Esophagus squamous epithelium (tissue), 5 donors: ENCODE measurements around the gene TBC1D7. TPM values are rescaled to one million over a fixed set of nuclear protein-coding genes. Genes with fewer than 3 reads are reported as not detected.

ENCODE experiments used
- DNase-seq: peaks from one replicate; lab custom pipeline; 2025; lab: John Stamatoyannopoulos, UW
- H3K27ac ChIP-seq, 4 donors: fragments of 200-600 bp; sonication (generic); one replicate each; pipeline ENCODE4 v1.5.1; 2016 to 2019; ENCODE audit warnings: mild to moderate bottlenecking in 1 of 4
- H3K27me3 ChIP-seq, 4 donors: fragments of 200-600 bp; sonication (generic); 1 replicate in 3 of 4; 2 replicates in 1 of 4; pipeline versions ENCODE4 v1.5.1 to v1.6.0; 2017 to 2021; ENCODE audit warnings: antibody characterized with exemption in 1 of 4
- H3K36me3 ChIP-seq, 3 donors: fragments of 200-600 bp; sonication (generic); one replicate each; pipeline ENCODE4 v1.5.1; 2016 to 2019
- H3K4me1 ChIP-seq, 3 donors: fragments of 200-600 bp; sonication (generic); one replicate each; pipeline ENCODE4 v1.5.1; 2017 to 2019
- H3K4me3 ChIP-seq, 4 donors: fragments of 200-600 bp; sonication (generic); 1 replicate in 3 of 4; 2 replicates in 1 of 4; pipeline ENCODE4 v1.5.1; 2016 to 2019; ENCODE audit warnings: mild to moderate bottlenecking in 2 of 4, moderate library complexity in 1 of 4
- H3K9me3 ChIP-seq, 3 donors: fragments of 200-600 bp; sonication (generic); one replicate each; pipeline ENCODE4 v1.5.1; 2016 to 2019
- POLR2A ChIP-seq, 4 donors: fragments of 450-650 bp; IDR thresholded peaks; one replicate each; pipeline ENCODE4 v1.6.1; 2017; ENCODE audit warnings: antibody characterized with exemption in 4 of 4, mild to moderate bottlenecking in 4 of 4, moderate library complexity in 3 of 4
- WGBS, 2 donors: methylation state at CpG; one replicate each; pipeline ENCODE4 v1.1.5; 2018; 5-methylcytosine and 5-hydroxymethylcytosine counted together
- intact Hi-C: fragments of 100-400 bp; cut with DNase I; formaldehyde crosslinking; loops from one replicate; pipeline ENCODE4 v1.15.0; 2022
- total RNA-seq, 4 donors: library from RNA; depleted of rRNA; stranded (reverse); fragments of >200 nt; gene quantifications; one replicate each; pipeline ENCODE4 v1.1.0, GENCODE V29; 2016
- TF ChIP-seq, protein P1 (sequence below), 6 experiments: fragments of 450-650 bp in 4 of 6; fragments of 200-600 bp in 2 of 6; sonication (generic) in 2 of 6; IDR thresholded peaks; one replicate each; pipeline ENCODE4 v1.5.1; 2016 to 2019; ENCODE audit warnings: antibody characterized with exemption in 6 of 6, mild to moderate bottlenecking in 4 of 6, moderate library complexity in 4 of 6
- donor health status: DM: yes; HTN: yes; CAD: no.

The TBC1D7 gene
- total RNA-seq, 4 donors from 2014 or later = 8.2 to 13.5 (median 12.6) TPM

- intact Hi-C loops = no loop called here
- Histone ChIP-seq H3K4me1 (no peaks in the 10 kb centered on the region), H3K27me3 (no peaks in the 10 kb centered on the region), H3K27ac (no peak overlapping the region), H3K9me3 (peaks cover 0 to 9% (median 0%) of the 10 kb centered on the region in 3 donors), H3K4me3 (no peak overlapping the region), H3K36me3 (peaks cover 0 to 58% (median 10%) of the 10 kb centered on the region in 3 donors)
- WGBS, 2 donors = 70 to 74% methylated on average over 9 of the region's 9 CpGs
- TF ChIP-seq, protein P1, sequence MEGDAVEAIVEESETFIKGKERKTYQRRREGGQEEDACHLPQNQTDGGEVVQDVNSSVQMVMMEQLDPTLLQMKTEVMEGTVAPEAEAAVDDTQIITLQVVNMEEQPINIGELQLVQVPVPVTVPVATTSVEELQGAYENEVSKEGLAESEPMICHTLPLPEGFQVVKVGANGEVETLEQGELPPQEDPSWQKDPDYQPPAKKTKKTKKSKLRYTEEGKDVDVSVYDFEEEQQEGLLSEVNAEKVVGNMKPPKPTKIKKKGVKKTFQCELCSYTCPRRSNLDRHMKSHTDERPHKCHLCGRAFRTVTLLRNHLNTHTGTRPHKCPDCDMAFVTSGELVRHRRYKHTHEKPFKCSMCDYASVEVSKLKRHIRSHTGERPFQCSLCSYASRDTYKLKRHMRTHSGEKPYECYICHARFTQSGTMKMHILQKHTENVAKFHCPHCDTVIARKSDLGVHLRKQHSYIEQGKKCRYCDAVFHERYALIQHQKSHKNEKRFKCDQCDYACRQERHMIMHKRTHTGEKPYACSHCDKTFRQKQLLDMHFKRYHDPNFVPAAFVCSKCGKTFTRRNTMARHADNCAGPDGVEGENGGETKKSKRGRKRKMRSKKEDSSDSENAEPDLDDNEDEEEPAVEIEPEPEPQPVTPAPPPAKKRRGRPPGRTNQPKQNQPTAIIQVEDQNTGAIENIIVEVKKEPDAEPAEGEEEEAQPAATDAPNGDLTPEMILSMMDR (IDR thresholded peaks at IDR 0.05) = no peak
- TF ChIP-seq POLR2A (IDR thresholded peaks at IDR 0.05) = no peak
- DNase-seq = no peak
Observed at GRCh38 chr6:13289789-13290318, 38.5 kb downstream of the TBC1D7 start.

- Histone ChIP-seq H3K9me3 (peaks cover 0 to 9% (median 0%) of the 10 kb centered on the region in 3 donors), H3K27ac (no peak overlapping the region), H3K27me3 (no peaks in the 10 kb centered on the region), H3K4me1 (no peaks in the 10 kb centered on the region), H3K36me3 (peaks cover 0 to 52% (median 7%) of the 10 kb centered on the region in 3 donors), H3K4me3 (no peak overlapping the region)
- DNase-seq = no peak
- 90 to 94% methylated on average over 2 to 13 of the region's 13 CpGs for WGBS, 2 donors
- intact Hi-C loops = no loop called here
- TF ChIP-seq, protein P1 (IDR thresholded peaks at IDR 0.05) = no peak
- TF ChIP-seq POLR2A (IDR thresholded peaks at IDR 0.05) = no peak
Observed at GRCh38 chr6:13288969-13289391, 39.4 kb downstream of the TBC1D7 start.

- DNase-seq = no peak
- H3K9me3 ChIP-seq = peaks cover 0 to 9% (median 0%) of the 10 kb centered on the region in 3 donors
- peaks cover 0 to 52% (median 3%) of the 10 kb centered on the region in 3 donors for H3K36me3 ChIP-seq
- no peaks in the 10 kb centered on the region for H3K4me1 ChIP-seq
- TF ChIP-seq POLR2A (IDR thresholded peaks at IDR 0.05) = no peak
- TF ChIP-seq, protein P1 (IDR thresholded peaks at IDR 0.05) = no peak
- intact Hi-C loops = no loop called here
- H3K4me3 ChIP-seq = no peak overlapping the region
- H3K27me3 ChIP-seq = no peaks in the 10 kb centered on the region
- no peak overlapping the region for H3K27ac ChIP-seq
- WGBS, 2 donors = 77 to 93% methylated on average over 3 to 7 of the region's 9 CpGs
Observed at GRCh38 chr6:13288481-13288880, 39.9 kb downstream of the TBC1D7 start.

- no peaks in the 10 kb centered on the region for H3K27me3 ChIP-seq
- peaks cover 0 to 40% (median 0%) of the 10 kb centered on the region in 3 donors for H3K36me3 ChIP-seq
- TF ChIP-seq, protein P1 (IDR thresholded peaks at IDR 0.05) = no peak
- TF ChIP-seq POLR2A (IDR thresholded peaks at IDR 0.05) = no peak
- intact Hi-C loops = no loop called here
- no peak overlapping the region for H3K4me3 ChIP-seq
- DNase-seq = no peak
- WGBS, 2 donors = 86 to 96% methylated on average over 7 of the region's 7 CpGs
- peaks cover 0 to 9% (median 0%) of the 10 kb centered on the region in 3 donors for H3K9me3 ChIP-seq
- H3K27ac ChIP-seq = no peak overlapping the region
- no peaks in the 10 kb centered on the region for H3K4me1 ChIP-seq
Observed at GRCh38 chr6:13287104-13287503, 41.2 kb downstream of the TBC1D7 start.

DNA sequence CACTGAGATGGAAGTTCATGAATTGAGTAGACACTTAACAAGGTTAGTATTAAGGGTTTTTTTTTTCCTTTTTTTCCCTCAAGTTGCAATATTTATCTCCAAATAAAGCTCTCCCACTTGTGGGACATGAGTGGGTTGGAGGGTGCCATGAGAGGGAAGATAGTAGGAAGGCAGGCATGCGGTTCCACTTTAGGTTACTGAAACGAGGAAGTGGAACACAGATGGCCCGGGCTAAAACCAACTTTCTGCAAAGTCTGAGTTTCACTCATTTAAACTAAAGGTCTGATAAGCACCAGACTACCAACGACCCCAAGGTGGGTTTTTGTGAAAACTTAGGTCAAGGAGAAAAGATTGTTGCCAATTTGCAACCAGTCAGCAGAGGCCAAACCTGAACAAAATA is 42.2 kb downstream of the TBC1D7 start:
- no peak for TF ChIP-seq POLR2A (IDR thresholded peaks at IDR 0.05)
- TF ChIP-seq, protein P1 (IDR thresholded peaks at IDR 0.05) = no peak
- H3K4me3 ChIP-seq = no peak overlapping the region
- intact Hi-C loops = no loop called here
- H3K36me3 ChIP-seq = peaks cover 0 to 30% (median 0%) of the 10 kb centered on the region in 3 donors
- no peak overlapping the region for H3K27ac ChIP-seq
- WGBS, 2 donors = 74 to 89% methylated on average over 4 of the region's 4 CpGs
- H3K27me3 ChIP-seq = no peaks in the 10 kb centered on the region
- peaks cover 0 to 9% (median 0%) of the 10 kb centered on the region in 3 donors for H3K9me3 ChIP-seq
- no peaks in the 10 kb centered on the region for H3K4me1 ChIP-seq
- no peak for DNase-seq
